C4-2B (cell line): ENCODE data around the gene ZC3H12C.

Source experiments
- H3K27ac ChIP-seq: fragments of 450-650 bp; 2 replicates; pipeline ENCODE4 v1.5.1; 2017
- ZFX ChIP-seq: fragments of 450-650 bp; IDR thresholded peaks from 2 replicates; pipeline ENCODE4 v1.6.1; 2017
- TF ChIP-seq, protein P1 (sequence below): fragments of 450-650 bp; conservative IDR thresholded peaks from 2 replicates; pipeline ENCODE4 v1.5.1; 2017; ENCODE audit warnings: mild to moderate bottlenecking

ZC3H12C gene

DNA sequence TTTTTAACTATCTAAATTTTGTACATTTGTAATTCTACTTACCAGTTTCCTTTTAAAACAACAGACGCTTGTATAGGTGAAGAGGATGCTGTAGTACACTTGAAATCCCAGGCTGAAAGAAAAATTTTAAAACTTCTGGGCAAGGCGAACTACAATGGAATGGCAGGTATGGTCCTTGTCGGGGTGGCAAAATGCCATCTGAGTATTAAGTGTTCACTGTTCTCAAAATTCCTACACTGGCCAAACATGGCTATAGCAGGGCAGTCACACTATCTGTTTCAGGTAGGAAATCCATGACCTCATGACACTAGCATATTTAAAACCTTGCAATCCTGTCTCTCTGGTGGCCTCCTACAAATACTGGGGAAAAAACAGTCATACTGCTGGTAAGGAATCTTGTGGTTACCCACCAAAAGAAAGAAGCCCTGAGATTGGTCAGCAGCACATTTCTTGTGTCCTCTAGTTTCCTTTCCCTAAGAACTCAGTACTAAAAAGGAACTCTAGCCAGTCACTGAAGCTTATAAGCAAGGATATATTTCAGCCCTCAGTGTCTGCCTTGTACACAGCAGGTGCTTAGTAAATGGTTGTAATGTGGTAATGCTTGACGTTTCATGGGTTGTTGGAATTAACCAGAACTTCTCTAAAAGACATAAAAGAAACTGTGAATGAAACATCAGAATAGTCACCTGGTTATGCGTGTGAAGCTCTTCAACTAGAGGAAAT is 5.2 kb upstream of the ZC3H12C start:
- TF ChIP-seq ZFX: no peak
- TF ChIP-seq, protein P1, sequence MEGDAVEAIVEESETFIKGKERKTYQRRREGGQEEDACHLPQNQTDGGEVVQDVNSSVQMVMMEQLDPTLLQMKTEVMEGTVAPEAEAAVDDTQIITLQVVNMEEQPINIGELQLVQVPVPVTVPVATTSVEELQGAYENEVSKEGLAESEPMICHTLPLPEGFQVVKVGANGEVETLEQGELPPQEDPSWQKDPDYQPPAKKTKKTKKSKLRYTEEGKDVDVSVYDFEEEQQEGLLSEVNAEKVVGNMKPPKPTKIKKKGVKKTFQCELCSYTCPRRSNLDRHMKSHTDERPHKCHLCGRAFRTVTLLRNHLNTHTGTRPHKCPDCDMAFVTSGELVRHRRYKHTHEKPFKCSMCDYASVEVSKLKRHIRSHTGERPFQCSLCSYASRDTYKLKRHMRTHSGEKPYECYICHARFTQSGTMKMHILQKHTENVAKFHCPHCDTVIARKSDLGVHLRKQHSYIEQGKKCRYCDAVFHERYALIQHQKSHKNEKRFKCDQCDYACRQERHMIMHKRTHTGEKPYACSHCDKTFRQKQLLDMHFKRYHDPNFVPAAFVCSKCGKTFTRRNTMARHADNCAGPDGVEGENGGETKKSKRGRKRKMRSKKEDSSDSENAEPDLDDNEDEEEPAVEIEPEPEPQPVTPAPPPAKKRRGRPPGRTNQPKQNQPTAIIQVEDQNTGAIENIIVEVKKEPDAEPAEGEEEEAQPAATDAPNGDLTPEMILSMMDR: no peak
- H3K27ac ChIP-seq: no peak overlapping the region

DNA sequence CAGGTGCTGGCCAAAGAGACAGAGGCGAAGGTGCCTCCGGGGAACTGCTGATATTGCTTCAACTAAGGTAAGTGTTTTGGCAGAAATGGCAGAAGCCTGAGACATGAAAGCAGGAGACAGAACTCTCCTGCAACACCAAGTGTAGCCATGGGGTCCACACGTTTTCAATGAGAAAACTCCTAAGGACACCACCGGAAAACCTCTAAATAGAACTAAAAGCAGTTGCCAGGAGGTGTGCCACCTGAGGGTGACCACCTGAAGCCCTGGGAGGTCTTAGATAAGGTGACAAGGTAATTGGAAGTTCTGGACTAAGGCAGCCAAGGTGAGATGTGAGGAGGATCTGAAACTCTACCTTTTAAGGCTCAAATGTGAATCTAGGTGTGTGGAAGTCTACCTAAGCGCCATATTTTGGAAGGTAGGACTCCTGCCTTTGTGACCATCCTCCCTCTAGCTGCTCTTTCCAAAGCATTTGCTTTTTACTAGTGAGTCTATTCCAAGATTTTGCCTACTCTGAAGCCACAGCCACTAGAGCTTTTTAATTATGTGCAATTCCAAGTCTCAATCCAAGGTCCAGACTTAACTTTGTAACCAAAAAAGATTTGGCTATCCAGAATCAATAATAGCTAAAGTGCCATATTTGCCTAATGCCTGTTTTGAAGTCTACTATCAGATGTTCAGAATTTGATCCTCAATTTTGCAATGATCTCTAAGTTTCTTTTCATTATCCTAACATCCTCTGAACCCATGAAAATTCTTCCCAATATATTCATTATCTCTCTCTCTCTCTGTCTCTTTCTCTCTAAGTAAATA is 4.5 kb upstream of the ZC3H12C start:
- no peak overlapping the region for H3K27ac ChIP-seq
- TF ChIP-seq ZFX: no peak
- TF ChIP-seq, protein P1: no peak

DNA sequence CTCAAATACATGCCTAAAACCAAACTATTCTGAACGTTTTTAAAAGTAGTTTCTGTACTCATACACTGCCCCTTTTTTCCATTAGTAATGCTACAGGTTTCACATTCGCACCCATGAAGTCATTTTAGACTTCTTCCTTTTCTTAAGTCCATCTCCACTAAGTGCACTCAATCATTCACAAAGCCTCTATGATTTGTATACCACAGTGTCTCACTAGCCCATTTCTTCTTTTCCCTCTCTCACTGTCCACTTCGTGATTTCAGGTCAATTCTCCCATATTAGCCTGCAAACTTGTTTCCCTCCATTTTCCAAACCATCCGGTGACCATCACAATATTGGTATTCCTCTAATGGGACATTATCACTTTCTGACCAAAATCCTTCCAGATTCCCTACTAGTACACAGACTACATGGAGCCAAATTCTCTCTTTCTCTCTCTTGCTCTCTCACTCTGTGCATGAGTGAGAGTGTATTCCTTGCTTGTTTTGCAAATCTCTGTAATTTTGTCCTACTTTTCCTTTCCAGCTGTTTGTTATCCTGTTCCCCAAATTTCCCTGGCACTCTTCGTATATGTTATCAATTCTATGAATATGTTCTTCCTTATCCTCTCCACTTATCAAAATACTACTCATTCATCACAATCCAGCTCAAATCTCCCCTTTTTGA is 3.4 kb upstream of the ZC3H12C start:
- no peak overlapping the region for H3K27ac ChIP-seq
- TF ChIP-seq ZFX: no peak
- TF ChIP-seq, protein P1: no peak

DNA sequence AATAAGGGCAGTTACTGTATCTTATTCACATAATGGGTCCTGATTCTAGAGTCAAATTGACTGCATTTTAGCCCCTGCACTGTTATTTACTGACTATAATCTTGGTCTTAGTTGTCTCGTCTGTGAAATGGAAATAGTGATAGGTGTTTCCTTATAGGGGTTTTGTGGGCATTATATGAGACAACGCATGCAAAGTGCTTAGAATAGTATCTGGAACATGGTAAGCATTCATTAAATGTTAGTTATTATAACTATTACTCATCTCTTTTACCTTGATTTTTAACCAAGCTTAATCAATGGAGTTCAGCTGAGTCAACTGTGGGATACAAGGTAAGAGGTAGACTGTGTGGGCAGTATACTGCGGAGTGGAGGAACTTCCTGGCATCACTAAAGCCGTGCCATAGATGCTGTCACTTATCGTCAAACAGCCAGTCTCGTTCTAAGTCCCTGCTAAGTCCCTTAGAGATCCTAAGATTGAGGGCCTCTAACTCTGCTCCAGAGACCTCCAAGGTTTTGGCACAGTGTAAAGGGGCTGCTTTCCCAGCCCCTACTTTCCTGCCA is 2.6 kb upstream of the ZC3H12C start:
- no peak overlapping the region for H3K27ac ChIP-seq
- no peak for TF ChIP-seq ZFX
- TF ChIP-seq, protein P1: no peak

DNA sequence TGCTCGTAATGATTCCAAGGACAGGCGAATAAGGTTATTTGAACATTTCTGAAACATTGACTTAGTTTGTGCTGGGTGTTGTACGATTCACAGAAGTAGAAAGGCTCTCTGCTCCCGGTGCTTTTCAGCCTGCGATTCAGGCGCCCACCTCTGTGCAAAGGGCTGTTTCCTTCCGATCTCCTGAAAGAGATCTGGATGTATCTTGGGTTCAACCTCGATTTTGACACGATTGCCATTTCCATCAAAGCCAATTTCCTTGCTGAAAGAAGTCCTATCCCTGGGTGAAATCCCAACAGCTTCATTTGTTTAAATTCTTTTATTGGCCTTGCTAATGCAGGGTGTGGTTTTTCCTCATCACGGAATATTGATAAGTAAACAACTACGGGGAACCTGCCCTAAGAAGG is 1.1 kb upstream of the ZC3H12C start:
- TF ChIP-seq, protein P1: no peak
- no peak for TF ChIP-seq ZFX
- peak overlapping the region; percentile 56; the same call in 1 of the 2 replicates for H3K27ac ChIP-seq

DNA sequence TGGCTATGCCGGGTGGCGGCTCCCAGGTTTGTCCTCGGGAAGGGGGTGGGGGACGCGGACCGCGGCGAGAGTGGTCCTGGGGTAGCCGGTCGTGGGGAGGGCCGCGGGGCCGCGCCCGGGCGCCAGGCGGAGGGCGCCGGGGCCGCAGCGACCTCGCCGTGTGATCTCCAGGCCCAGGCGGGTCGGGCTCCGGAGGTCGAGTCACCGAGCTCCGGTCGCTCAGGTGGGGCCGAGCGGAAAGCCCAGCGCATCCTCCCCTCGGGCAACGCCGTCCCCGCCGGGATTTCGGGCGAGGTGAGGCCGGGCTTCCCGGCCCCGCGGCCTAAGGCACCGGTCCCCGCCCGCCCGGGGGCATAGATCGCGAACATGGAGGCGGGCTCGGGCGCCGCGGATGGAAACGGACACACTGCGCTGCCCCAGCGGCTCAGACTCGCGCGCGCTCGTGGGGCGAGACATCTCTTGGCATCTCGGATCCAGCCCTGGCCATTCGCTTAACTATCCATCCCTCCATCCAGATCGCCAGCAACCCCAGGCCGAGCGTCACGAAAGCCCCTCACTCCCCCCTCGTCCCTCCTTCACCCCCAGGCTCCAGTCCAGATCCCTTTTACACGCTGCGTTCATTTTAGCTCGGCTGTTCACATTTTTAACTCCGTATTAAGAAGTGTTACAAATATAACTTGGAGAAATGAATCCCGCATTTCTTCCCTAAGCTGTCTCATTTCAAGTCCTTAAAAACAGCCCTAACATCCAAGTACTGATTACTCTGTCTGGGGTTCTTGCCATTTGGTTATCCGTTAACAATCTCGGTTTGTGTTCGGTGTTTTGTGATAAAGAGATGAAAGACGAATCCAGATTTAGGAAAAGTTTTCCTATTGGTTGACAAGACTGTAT is 460 bp downstream of the ZC3H12C start:
- peak; percentile 34; the same call in 1 of the 2 replicates for TF ChIP-seq ZFX
- TF ChIP-seq, protein P1: no peak
- peak overlapping the region; percentile 56; the same call in 1 of the 2 replicates for H3K27ac ChIP-seq
